Activated gamma-delta T cell treated with anti-CD3 and anti-CD28 coated beads, Interleukin-2, amount 50 U/mL, for 16 hours (primary cell): ENCODE data around the gene TTC31.
"Not testable (repeated sequence)": the region's sequence is repeated elsewhere in the genome, so short reads cannot be mapped to it uniquely, and the experiment has no call there.

Experiments used
- DNase-seq: peaks from one replicate; pipeline ENCODE4 v3.0.0-alpha.2; 2020; ENCODE audit warnings: low read depth

The TTC31 gene

GRCh38 chr2:74482801-74483674, at the start of gene TTC31, which contains the start of gene CCDC142:
Gene TTC31, plus strand, starts transcription at chr2:74483081. Its CDS starts 15 bp downstream, at chr2:74483096.
Gene CCDC142, minus strand, starts transcription at chr2:74482998. Its CDS starts 161 bp downstream, at chr2:74482837.
- DNase-seq = peak; percentile 90

GRCh38 chr2:74436111-74436805, 46.6 kb upstream of the TTC31 start:
- no peak for DNase-seq

GRCh38 chr2:74436848-74437695, 45.8 kb upstream of the TTC31 start:
- no peak for DNase-seq

- no peak for DNase-seq
Measured at GRCh38 chr2:74438248-74438647, 44.6 kb upstream of the TTC31 start.

GRCh38 chr2:74439373-74439772, 43.5 kb upstream of the TTC31 start:
- no peak for DNase-seq

GRCh38 chr2:74439803-74440377, 43.0 kb upstream of the TTC31 start:
- no peak for DNase-seq

GRCh38 chr2:74440378-74441169, 42.3 kb upstream of the TTC31 start:
- DNase-seq = no peak

GRCh38 chr2:74441170-74441689, 41.7 kb upstream of the TTC31 start:
- no peak for DNase-seq

- DNase-seq = no peak
Measured at GRCh38 chr2:74441690-74442482, 41.0 kb upstream of the TTC31 start, which contains the start of gene RTKN. Gene RTKN, minus strand, starts transcription at chr2:74441937. Its CDS starts 121 bp downstream, at chr2:74441816.

GRCh38 chr2:74442483-74443297, 40.2 kb upstream of the TTC31 start:
- not testable (repeated sequence) for DNase-seq

GRCh38 chr2:74444498-74445318, 38.2 kb upstream of the TTC31 start:
- no peak for DNase-seq

- no peak for DNase-seq
Measured at GRCh38 chr2:74447230-74447999, 35.5 kb upstream of the TTC31 start.

GRCh38 chr2:74448771-74449170, 34.1 kb upstream of the TTC31 start:
- DNase-seq = no peak

GRCh38 chr2:74450570-74451190, 32.2 kb upstream of the TTC31 start:
- DNase-seq = no peak

- peak; percentile 94 for DNase-seq
Measured at GRCh38 chr2:74454654-74455511, 28.0 kb upstream of the TTC31 start, which contains the start of gene INO80B. Gene INO80B, plus strand, starts transcription at chr2:74455087. Its CDS starts 30 bp downstream, at chr2:74455117.

GRCh38 chr2:74457129-74457548, 25.7 kb upstream of the TTC31 start:
- no peak for DNase-seq
